Keratinocyte (primary cell): ENCODE data around the gene ATIC.

Experiments used
- CTCF ChIP-seq, 3 experiments: IDR thresholded peaks in 1 of 3; conservative IDR thresholded peaks in 1 of 3; optimal IDR thresholded peaks in 1 of 3; 2 replicates in 2 of 3; 3 replicates in 1 of 3; pipeline versions ENCODE3 to v1.5.1; 2011; ENCODE audit warnings: low read length in 3 of 3, mild to moderate bottlenecking in 3 of 3, moderate library complexity in 2 of 3, control low read depth in 1 of 3, inconsistent platforms in 1 of 3; ENCODE audit not compliant: insufficient read depth in 2 of 3; ENCODE audit errors: extremely low read depth in 1 of 3
- EZH2 ChIP-seq: IDR thresholded peaks from one replicate; pipeline ENCODE4 v1.6.1; 2012; ENCODE audit warnings: inconsistent platforms, mild to moderate bottlenecking, low read length, moderate library complexity

GRCh38 chr2:215358891-215359575 lies 47.2 kb downstream of the ATIC start:
- TF ChIP-seq CTCF (optimal IDR thresholded peaks at IDR 0.05 in 1 of 3, IDR thresholded peaks at IDR 0.05 in 1 of 3, conservative IDR thresholded peaks at IDR 0.05 in 1 of 3; ENCODE audit: extremely low read depth in 1 of 3, insufficient read depth in 2 of 3, low read length in 3 of 3) (no peak), EZH2 (no peak)
